ENCODE measurements around the gene TRAF3IP1. TPM values are rescaled to one million over a fixed set of nuclear protein-coding genes. Genes with fewer than 3 reads are reported as not detected.

Gene TRAF3IP1
- total and polyA plus RNA-seq, 2 of the 13 experiments (the other 11 are each of a cell fraction or from before 2014, with no cell fraction given): 4.1 to 12.9 TPM

DNA sequence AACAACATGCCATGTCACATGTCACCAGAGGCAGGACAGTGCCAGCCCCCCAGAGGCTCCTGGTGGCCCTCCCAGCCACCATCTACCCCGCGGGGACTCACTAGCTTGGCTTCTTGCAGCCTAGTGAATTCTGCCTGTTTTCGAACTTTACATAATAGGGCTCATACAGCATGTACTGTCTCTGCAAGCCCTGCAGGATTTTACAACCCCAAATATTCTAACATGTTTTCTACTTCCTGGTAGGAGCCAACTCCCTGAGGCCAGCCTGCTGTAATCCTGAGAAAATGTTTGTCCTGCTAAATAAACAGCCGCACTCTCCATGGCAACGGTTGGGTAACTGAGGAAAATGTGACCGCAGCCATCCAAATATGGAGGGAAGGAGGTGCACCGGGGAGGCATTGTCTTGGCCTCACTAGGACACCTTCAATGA lies 34.6 kb upstream of the TRAF3IP1 start (continued):
- TF ChIP-seq, protein P1, sequence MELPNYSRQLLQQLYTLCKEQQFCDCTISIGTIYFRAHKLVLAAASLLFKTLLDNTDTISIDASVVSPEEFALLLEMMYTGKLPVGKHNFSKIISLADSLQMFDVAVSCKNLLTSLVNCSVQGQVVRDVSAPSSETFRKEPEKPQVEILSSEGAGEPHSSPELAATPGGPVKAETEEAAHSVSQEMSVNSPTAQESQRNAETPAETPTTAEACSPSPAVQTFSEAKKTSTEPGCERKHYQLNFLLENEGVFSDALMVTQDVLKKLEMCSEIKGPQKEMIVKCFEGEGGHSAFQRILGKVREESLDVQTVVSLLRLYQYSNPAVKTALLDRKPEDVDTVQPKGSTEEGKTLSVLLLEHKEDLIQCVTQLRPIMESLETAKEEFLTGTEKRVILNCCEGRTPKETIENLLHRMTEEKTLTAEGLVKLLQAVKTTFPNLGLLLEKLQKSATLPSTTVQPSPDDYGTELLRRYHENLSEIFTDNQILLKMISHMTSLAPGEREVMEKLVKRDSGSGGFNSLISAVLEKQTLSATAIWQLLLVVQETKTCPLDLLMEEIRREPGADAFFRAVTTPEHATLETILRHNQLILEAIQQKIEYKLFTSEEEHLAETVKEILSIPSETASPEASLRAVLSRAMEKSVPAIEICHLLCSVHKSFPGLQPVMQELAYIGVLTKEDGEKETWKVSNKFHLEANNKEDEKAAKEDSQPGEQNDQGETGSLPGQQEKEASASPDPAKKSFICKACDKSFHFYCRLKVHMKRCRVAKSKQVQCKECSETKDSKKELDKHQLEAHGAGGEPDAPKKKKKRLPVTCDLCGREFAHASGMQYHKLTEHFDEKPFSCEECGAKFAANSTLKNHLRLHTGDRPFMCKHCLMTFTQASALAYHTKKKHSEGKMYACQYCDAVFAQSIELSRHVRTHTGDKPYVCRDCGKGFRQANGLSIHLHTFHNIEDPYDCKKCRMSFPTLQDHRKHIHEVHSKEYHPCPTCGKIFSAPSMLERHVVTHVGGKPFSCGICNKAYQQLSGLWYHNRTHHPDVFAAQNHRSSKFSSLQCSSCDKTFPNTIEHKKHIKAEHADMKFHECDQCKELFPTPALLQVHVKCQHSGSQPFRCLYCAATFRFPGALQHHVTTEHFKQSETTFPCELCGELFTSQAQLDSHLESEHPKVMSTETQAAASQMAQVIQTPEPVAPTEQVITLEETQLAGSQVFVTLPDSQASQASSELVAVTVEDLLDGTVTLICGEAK (IDR thresholded peaks at IDR 0.05): no peak
- TF ChIP-seq, protein P1 (CRISPR knock-in tag; IDR thresholded peaks at IDR 0.05): no peak
- TF ChIP-seq ZSCAN30 (CRISPR knock-in tag; IDR thresholded peaks at IDR 0.05) (no peak), ZNF782 (CRISPR knock-in tag; IDR thresholded peaks at IDR 0.05; ENCODE audit: borderline replicate concordance) (no peak), RARA (CRISPR knock-in tag; IDR thresholded peaks at IDR 0.05) (peak; percentile 66), HDAC6 (IDR thresholded peaks at IDR 0.05; ENCODE audit: low read depth, low read length) (no peak), ZNF772 (CRISPR knock-in tag; IDR thresholded peaks at IDR 0.05) (peak; percentile 44; the same call in 1 of the 2 replicates), MED1 (CRISPR knock-in tag; IDR thresholded peaks at IDR 0.05) (peak; percentile 75), NFIB (CRISPR knock-in tag; IDR thresholded peaks at IDR 0.05; ENCODE audit: borderline replicate concordance) (no peak), ISX (CRISPR knock-in tag; conservative IDR thresholded peaks at IDR 0.05) (no peak), ZNF230 (CRISPR knock-in tag; IDR thresholded peaks at IDR 0.05) (no peak), ZFYVE20 (CRISPR knock-in tag; IDR thresholded peaks at IDR 0.05; ENCODE audit: borderline replicate concordance, low read depth) (no peak)
- TF ChIP-seq, protein P2, sequence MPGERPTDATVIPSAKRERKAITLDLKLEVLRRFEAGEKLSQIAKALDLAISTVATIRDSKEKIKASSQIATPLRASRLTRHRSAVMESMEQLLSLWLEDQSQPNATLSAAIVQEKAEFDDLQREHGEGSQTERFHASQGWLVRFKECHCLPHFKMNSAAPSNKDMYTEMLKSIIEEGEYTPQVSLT (CRISPR knock-in tag; IDR thresholded peaks at IDR 0.05; ENCODE audit: borderline replicate concordance, low read depth): no peak
- TF ChIP-seq, protein P3, sequence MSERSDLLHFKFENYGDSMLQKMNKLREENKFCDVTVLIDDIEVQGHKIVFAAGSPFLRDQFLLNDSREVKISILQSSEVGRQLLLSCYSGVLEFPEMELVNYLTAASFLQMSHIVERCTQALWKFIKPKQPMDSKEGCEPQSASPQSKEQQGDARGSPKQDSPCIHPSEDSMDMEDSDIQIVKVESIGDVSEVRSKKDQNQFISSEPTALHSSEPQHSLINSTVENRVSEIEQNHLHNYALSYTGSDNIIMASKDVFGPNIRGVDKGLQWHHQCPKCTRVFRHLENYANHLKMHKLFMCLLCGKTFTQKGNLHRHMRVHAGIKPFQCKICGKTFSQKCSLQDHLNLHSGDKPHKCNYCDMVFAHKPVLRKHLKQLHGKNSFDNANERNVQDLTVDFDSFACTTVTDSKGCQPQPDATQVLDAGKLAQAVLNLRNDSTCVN (CRISPR knock-in tag; IDR thresholded peaks at IDR 0.05; ENCODE audit: borderline replicate concordance): 0 out of 2 replicates have a peak, but pooled peaks have one; percentile 8
- TF ChIP-seq, protein P4, sequence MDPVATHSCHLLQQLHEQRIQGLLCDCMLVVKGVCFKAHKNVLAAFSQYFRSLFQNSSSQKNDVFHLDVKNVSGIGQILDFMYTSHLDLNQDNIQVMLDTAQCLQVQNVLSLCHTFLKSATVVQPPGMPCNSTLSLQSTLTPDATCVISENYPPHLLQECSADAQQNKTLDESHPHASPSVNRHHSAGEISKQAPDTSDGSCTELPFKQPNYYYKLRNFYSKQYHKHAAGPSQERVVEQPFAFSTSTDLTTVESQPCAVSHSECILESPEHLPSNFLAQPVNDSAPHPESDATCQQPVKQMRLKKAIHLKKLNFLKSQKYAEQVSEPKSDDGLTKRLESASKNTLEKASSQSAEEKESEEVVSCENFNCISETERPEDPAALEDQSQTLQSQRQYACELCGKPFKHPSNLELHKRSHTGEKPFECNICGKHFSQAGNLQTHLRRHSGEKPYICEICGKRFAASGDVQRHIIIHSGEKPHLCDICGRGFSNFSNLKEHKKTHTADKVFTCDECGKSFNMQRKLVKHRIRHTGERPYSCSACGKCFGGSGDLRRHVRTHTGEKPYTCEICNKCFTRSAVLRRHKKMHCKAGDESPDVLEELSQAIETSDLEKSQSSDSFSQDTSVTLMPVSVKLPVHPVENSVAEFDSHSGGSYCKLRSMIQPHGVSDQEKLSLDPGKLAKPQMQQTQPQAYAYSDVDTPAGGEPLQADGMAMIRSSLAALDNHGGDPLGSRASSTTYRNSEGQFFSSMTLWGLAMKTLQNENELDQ (CRISPR knock-in tag; IDR thresholded peaks at IDR 0.05; ENCODE audit: borderline replicate concordance): no peak
- TF ChIP-seq, protein P5, sequence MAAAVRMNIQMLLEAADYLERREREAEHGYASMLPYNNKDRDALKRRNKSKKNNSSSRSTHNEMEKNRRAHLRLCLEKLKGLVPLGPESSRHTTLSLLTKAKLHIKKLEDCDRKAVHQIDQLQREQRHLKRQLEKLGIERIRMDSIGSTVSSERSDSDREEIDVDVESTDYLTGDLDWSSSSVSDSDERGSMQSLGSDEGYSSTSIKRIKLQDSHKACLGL (CRISPR knock-in tag; IDR thresholded peaks at IDR 0.05): no peak
